ENCODE results near the gene CPXM2. TPM values are rescaled to one million over a fixed set of nuclear protein-coding genes. Genes with fewer than 3 reads are reported as not detected.

The CPXM2 gene
- total RNA-seq, result 4.9 TPM

GRCh38 chr10:123891144-123892071 is at the start of gene CPXM2:
CPXM2 (minus strand) TSS chr10:123891807; CDS start chr10:123891659, 148 bp downstream.
- no peak for DNase-seq

- no peak for DNase-seq
These were observed 48.0 kb upstream of the CPXM2 start for GRCh38 chr10:123939591-123939990.

- DNase-seq, result no peak
These were observed 47.3 kb upstream of the CPXM2 start for GRCh38 chr10:123938890-123939289.

- DNase-seq, result no peak
These were observed 44.8 kb upstream of the CPXM2 start for GRCh38 chr10:123936426-123936825.

- no peak for DNase-seq
These were observed 44.1 kb upstream of the CPXM2 start for GRCh38 chr10:123935680-123936079.

GRCh38 chr10:123934846-123935245 is 43.2 kb upstream of the CPXM2 start:
- DNase-seq, result no peak

- peak; percentile 33 for DNase-seq
These were observed 38.9 kb upstream of the CPXM2 start for GRCh38 chr10:123930340-123931001.

GRCh38 chr10:123929791-123930190 is 38.2 kb upstream of the CPXM2 start:
- no peak for DNase-seq

GRCh38 chr10:123928427-123928826 is 36.8 kb upstream of the CPXM2 start:
- DNase-seq, result no peak

- DNase-seq, result no peak
These were observed 35.0 kb upstream of the CPXM2 start for GRCh38 chr10:123926401-123927264.

- no peak for DNase-seq
These were observed 30.5 kb upstream of the CPXM2 start for GRCh38 chr10:123922126-123922525.

GRCh38 chr10:123916775-123917174 is 25.2 kb upstream of the CPXM2 start:
- DNase-seq, result no peak

- DNase-seq, result no peak
These were observed 22.2 kb upstream of the CPXM2 start for GRCh38 chr10:123913688-123914268.

GRCh38 chr10:123912871-123913270 is 21.3 kb upstream of the CPXM2 start:
- DNase-seq, result peak; percentile 25

GRCh38 chr10:123912466-123912865 is 20.9 kb upstream of the CPXM2 start:
- DNase-seq, result no peak

- DNase-seq, result no peak
These were observed 20.3 kb upstream of the CPXM2 start for GRCh38 chr10:123911866-123912265.

- no peak for DNase-seq
These were observed 18.3 kb upstream of the CPXM2 start for GRCh38 chr10:123909866-123910265.

GRCh38 chr10:123909426-123909825 is 17.8 kb upstream of the CPXM2 start:
- peak; percentile 82 for DNase-seq

- no peak for DNase-seq
These were observed 16.8 kb upstream of the CPXM2 start for GRCh38 chr10:123908379-123908778.

GRCh38 chr10:123906884-123907652 is 15.5 kb upstream of the CPXM2 start:
- DNase-seq, result peak; percentile 61

GRCh38 chr10:123906296-123906695 is 14.7 kb upstream of the CPXM2 start:
- DNase-seq, result peak; percentile 75

All from skin of body (tissue), 2 donors.